SK-N-MC (cell line): ENCODE results near the gene ZNF791.
A peak's percentile ranks its signal among the peaks of the same experiment; 100 is the strongest.

Experiments
- DNase-seq: peaks from one replicate; pipeline ENCODE4 v3.0.0-alpha.2; 2011; ENCODE audit warnings: low read depth, low spot score
- H3K27ac ChIP-seq: fragments of 200-600 bp; sonication (generic); 2 replicates; pipeline ENCODE4 v1.5.1; 2016; ENCODE audit warnings: mixed run types
- H3K36me3 ChIP-seq: fragments of 200-600 bp; sonication (generic); 2 replicates; pipeline ENCODE4 v1.6.1; 2017; ENCODE audit warnings: antibody characterized with exemption, low read length, mixed read lengths; ENCODE audit not compliant: insufficient read depth
- H3K4me3 ChIP-seq: fragments of 200-600 bp; sonication (generic); 2 replicates; pipeline ENCODE4 v1.5.1; 2016
- H3K9ac ChIP-seq: fragments of 200-600 bp; sonication (generic); 2 replicates; pipeline ENCODE4 v1.8.0; 2017; ENCODE audit warnings: mixed run types, mixed read lengths; ENCODE audit not compliant: insufficient read length
- H3K9me3 ChIP-seq: fragments of 200-600 bp; sonication (generic); 2 replicates; pipeline ENCODE4 v1.6.1; 2017; ENCODE audit warnings: low read depth, mild to moderate bottlenecking, antibody characterized with exemption, low read length, moderate library complexity, mixed read lengths
- EZH2 ChIP-seq: fragments of 200-600 bp; sonication (generic); IDR thresholded peaks from one replicate; pipeline ENCODE4 v1.6.1; 2017; ENCODE audit warnings: antibody characterized with exemption
- FOXP2 ChIP-seq: optimal IDR thresholded peaks from 2 replicates; pipeline ENCODE3; 2011; ENCODE audit warnings: mild to moderate bottlenecking, moderate library complexity; ENCODE audit not compliant: insufficient read depth; ENCODE audit errors: extremely low read length, control extremely low read depth
- POLR2AphosphoS5 ChIP-seq: IDR thresholded peaks from 2 replicates; pipeline ENCODE4 v1.6.1; 2012; ENCODE audit warnings: mild to moderate bottlenecking, low read depth, low read length, borderline replicate concordance

Gene ZNF791

DNA sequence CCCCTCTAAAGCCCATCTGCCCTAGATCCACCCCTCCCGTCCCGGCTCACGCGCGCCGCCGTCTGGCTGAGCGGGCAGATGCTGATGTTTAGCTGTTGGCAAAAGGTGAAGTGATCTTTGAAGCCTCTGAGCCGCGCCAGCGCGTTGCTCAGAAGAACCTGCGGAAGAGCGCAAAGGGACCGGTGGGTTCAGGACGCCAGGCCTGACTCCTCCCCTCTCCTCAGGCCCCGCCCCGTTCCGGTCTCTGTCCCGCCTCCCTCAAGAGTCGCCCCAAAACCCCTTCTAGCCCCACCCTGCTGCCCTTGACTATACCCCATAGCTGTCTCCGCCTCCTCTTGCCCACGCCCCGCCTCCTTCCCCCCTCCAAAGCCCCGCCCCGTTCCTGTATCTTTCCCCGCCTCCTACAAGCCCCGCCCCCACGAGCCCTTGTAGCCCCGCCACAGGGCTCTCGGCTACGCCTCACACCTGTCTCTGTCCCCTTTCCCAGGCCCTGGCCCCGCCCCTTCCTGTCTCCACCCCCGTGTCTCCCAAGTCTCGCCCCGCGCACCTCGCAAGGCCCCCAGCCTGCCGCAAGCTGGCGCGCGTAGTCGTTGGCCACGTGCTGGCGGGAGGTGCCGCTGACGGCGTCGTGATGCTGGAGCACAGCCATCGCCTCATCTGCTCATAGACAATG is 46.3 kb downstream of the ZNF791 start:
- Histone ChIP-seq H3K9ac (no peak overlapping the region), H3K9me3 (no peaks in the 10 kb centered on the region), H3K27ac (no peak overlapping the region), H3K36me3 (peaks cover 9% of the 10 kb centered on the region; the same call in 1 of the 2 replicates), H3K4me3 (no peak overlapping the region)
- DNase-seq = no peak
- TF ChIP-seq POLR2AphosphoS5 = no peak
- no peak for TF ChIP-seq FOXP2
- TF ChIP-seq EZH2 = no peak

- no peak overlapping the region for H3K27ac ChIP-seq
- H3K9me3 ChIP-seq = no peaks in the 10 kb centered on the region
- no peak overlapping the region for H3K9ac ChIP-seq
- DNase-seq = no peak
- peaks cover 9% of the 10 kb centered on the region; the same call in 1 of the 2 replicates for H3K36me3 ChIP-seq
- TF ChIP-seq FOXP2 (no peak), EZH2 (no peak), POLR2AphosphoS5 (no peak)
- H3K4me3 ChIP-seq = no peak overlapping the region
These were observed 47.2 kb downstream of the ZNF791 start for GRCh38 chr19:12657966-12658365.

DNA sequence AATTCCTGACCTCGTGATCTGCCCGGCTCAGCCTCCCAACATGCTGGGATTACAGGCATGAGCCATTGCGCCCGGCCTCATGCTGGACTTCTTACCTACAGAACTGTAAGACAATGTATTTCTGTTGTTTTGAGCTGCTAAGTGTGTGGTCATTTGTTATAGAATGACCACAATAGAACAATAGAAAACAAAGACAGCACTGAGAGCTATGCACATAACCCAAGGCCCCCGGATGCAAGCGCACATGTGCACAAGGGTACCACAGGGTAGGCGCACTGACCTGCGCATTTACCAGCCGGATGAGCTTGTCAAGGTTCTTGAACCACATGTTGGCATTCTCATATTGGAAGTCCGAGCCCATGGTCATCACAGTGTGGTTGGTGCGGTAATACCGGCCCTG is 50.3 kb downstream of the ZNF791 start:
- Histone ChIP-seq H3K27ac (no peak overlapping the region), H3K9me3 (no peaks in the 10 kb centered on the region), H3K9ac (no peak overlapping the region), H3K36me3 (peaks cover 18% of the 10 kb centered on the region; the same call in 1 of the 2 replicates), H3K4me3 (no peak overlapping the region)
- TF ChIP-seq EZH2 = no peak
- no peak for TF ChIP-seq POLR2AphosphoS5
- no peak for DNase-seq

GRCh38 chr19:12664406-12665280 is 53.9 kb downstream of the ZNF791 start:
- DNase-seq = no peak

GRCh38 chr19:12665281-12665573 is 54.5 kb downstream of the ZNF791 start:
- no peak overlapping the region for H3K4me3 ChIP-seq
- peaks cover 15% of the 10 kb centered on the region; the same call in 1 of the 2 replicates for H3K36me3 ChIP-seq
- DNase-seq = no peak
- no peaks in the 10 kb centered on the region for H3K9me3 ChIP-seq
- TF ChIP-seq FOXP2 (no peak), EZH2 (no peak), POLR2AphosphoS5 (no peak)
- no peak overlapping the region for H3K27ac ChIP-seq
- H3K9ac ChIP-seq = no peak overlapping the region

More at GRCh38 chr19:12664406-12665280, 53.9 kb downstream of the ZNF791 start:
- Histone ChIP-seq H3K4me3 (no peak overlapping the region), H3K9me3 (no peaks in the 10 kb centered on the region), H3K36me3 (peaks cover 15% of the 10 kb centered on the region; the same call in 1 of the 2 replicates), H3K9ac (no peak overlapping the region), H3K27ac (no peak overlapping the region)
- no peak for TF ChIP-seq POLR2AphosphoS5
- TF ChIP-seq EZH2 = no peak
- TF ChIP-seq FOXP2 = no peak

DNA sequence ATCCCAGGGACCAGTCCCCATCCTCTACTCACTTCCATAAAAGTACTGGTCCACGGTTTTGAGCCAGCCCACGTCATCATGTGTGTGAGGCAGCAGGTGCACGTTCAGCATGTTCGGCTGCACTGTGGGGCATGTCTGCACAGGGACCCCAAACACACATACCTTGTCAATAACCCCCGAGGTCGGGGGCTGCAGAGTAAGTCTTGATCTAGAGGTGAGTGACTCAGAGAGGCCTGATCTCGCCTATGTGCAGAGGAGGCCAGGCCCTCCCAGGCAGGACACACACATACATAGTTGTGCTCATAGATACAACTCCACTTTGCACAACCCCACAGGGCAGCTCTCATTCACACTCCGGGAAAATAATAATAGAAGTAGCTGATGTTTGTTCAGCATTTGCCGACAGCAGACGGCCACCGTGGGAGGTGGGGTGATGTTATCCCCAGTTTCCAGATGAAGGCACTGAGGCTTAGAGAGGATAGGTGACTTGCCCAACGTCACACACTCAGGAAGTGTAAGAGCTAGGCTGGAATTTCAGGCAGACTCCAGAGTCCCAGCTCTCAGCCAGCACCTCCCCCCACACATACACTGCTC is 55.0 kb downstream of the ZNF791 start:
- H3K9ac ChIP-seq = peak overlapping the region; percentile 88
- TF ChIP-seq POLR2AphosphoS5 (no peak), FOXP2 (no peak), EZH2 (no peak)
- peak overlapping the region; percentile 90 for H3K4me3 ChIP-seq
- DNase-seq = no peak
- H3K9me3 ChIP-seq = no peaks in the 10 kb centered on the region
- H3K36me3 ChIP-seq = peaks cover 15% of the 10 kb centered on the region; the same call in 1 of the 2 replicates
- no peak overlapping the region for H3K27ac ChIP-seq

- H3K9me3 ChIP-seq = no peaks in the 10 kb centered on the region
- peaks cover 9% of the 10 kb centered on the region; the same call in 1 of the 2 replicates for H3K36me3 ChIP-seq
- TF ChIP-seq EZH2 (no peak), POLR2AphosphoS5 (peak; percentile 76; the same call in 1 of the 2 replicates), FOXP2 (no peak)
- peak within 1 kb of the TSS; percentile 54; the same call in 1 of the 2 replicates for H3K27ac ChIP-seq
- no peak for DNase-seq
- H3K4me3 ChIP-seq = peak within 1 kb of the TSS; percentile 90
- peak within 1 kb of the TSS; percentile 88 for H3K9ac ChIP-seq
These were observed 55.7 kb downstream of the ZNF791 start, which contains the start of the genes MAN2B1 and WDR83 for GRCh38 chr19:12666265-12667048. MAN2B1 (minus strand) TSS chr19:12666742; CDS start chr19:12666701, 41 bp downstream. WDR83 (plus strand) TSS chr19:12666807; CDS start chr19:12669791, 2,984 bp downstream.
